Nephron (organoid): ENCODE measurements around the gene PDE4D.

ENCODE experiments used
- H3K27ac Mint-ChIP-seq, 3 experiments: 2 replicates each; pipeline ENCODE4 v1.8.0; 2020; ENCODE audit warnings: mixed read lengths in 3 of 3, mild to moderate bottlenecking in 2 of 3, moderate library complexity in 1 of 3
- H3K27me3 Mint-ChIP-seq: 2 replicates; pipeline ENCODE4 v1.8.0; 2021; ENCODE audit warnings: low read depth, mild to moderate bottlenecking, moderate library complexity, mixed read lengths
- H3K36me3 Mint-ChIP-seq: 2 replicates; pipeline ENCODE4 v1.8.0; 2020; ENCODE audit warnings: low read depth, mixed read lengths
- H3K4me1 Mint-ChIP-seq: 2 replicates; pipeline ENCODE4 v1.8.0; 2020; ENCODE audit warnings: mixed read lengths
- H3K4me3 Mint-ChIP-seq, 3 experiments: 2 replicates each; pipeline ENCODE4 v1.8.0; 2020; ENCODE audit warnings: mild to moderate bottlenecking in 3 of 3, mixed read lengths in 3 of 3, moderate library complexity in 2 of 3
- H3K9me3 Mint-ChIP-seq: 2 replicates; pipeline ENCODE4 v1.8.0; 2020; ENCODE audit warnings: mixed read lengths
- TF ChIP-seq, protein P1 (sequence below), 3 experiments: fragments of 200-600 bp; sonication (generic); IDR thresholded peaks; one replicate each; pipeline ENCODE4 v1.5.0; 2021; ENCODE audit warnings: antibody characterized with exemption in 3 of 3; ENCODE audit not compliant: unreplicated experiment in 3 of 3

PDE4D gene

GRCh38 chr5:58993461-58993860 lies 900.1 kb downstream of the PDE4D start:
- Mint-ChIP-seq H3K27me3 (no peaks in the 10 kb centered on the region), H3K4me3 (no peak overlapping the region), H3K27ac (no peak overlapping the region), H3K36me3 (peaks cover 12% of the 10 kb centered on the region), H3K9me3 (no peaks in the 10 kb centered on the region), H3K4me1 (no peaks in the 10 kb centered on the region)
- TF ChIP-seq, protein P1, sequence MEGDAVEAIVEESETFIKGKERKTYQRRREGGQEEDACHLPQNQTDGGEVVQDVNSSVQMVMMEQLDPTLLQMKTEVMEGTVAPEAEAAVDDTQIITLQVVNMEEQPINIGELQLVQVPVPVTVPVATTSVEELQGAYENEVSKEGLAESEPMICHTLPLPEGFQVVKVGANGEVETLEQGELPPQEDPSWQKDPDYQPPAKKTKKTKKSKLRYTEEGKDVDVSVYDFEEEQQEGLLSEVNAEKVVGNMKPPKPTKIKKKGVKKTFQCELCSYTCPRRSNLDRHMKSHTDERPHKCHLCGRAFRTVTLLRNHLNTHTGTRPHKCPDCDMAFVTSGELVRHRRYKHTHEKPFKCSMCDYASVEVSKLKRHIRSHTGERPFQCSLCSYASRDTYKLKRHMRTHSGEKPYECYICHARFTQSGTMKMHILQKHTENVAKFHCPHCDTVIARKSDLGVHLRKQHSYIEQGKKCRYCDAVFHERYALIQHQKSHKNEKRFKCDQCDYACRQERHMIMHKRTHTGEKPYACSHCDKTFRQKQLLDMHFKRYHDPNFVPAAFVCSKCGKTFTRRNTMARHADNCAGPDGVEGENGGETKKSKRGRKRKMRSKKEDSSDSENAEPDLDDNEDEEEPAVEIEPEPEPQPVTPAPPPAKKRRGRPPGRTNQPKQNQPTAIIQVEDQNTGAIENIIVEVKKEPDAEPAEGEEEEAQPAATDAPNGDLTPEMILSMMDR (IDR thresholded peaks at IDR 0.05; ENCODE audit: unreplicated experiment in 3 of 3), result no peak

DNA sequence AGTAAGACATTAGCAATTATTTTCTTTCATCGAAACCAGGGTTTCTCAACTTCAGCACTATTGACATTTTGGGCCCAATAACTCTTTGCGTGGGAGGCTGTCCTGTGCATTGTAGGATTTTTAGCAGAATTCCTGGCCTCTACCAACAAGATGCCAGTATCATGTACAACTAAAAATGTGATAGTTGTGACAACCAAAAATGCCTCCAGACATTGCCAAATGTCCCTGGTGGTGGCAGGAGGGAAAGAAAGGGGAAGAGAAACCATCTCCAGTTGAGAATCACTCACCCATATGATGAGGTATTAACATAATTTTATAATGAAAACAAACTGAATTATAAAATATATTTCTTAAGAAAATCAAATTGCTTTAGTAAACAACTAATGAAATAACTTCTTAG lies 904.6 kb downstream of the PDE4D start:
- H3K36me3 Mint-ChIP-seq, result peaks cover 22% of the 10 kb centered on the region
- H3K27ac Mint-ChIP-seq, result no peak overlapping the region
- H3K4me1 Mint-ChIP-seq, result peaks cover 6% of the 10 kb centered on the region
- H3K4me3 Mint-ChIP-seq, result no peak overlapping the region
- H3K27me3 Mint-ChIP-seq, result no peaks in the 10 kb centered on the region
- TF ChIP-seq, protein P1 (IDR thresholded peaks at IDR 0.05; ENCODE audit: unreplicated experiment in 3 of 3), result no peak
- no peaks in the 10 kb centered on the region for H3K9me3 Mint-ChIP-seq

DNA sequence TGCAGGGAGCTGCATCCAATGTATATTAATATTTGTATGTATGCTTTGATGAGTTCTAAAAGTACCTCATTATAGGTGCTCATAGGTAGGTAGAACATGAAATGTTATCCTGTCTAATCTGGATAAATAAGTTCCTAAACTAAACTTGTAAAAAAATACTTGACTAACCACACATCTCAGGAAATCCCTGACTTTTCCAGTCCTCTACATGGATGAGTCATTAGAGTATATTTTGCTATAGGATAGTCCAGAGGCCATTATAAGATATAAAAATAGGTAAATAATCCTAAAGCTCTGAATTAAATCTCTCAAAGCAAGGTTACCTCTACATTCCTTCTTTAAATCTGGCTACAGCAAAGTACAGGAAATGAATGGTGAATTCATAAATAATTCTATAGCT lies 906.3 kb downstream of the PDE4D start:
- H3K36me3 Mint-ChIP-seq, result peaks cover 35% of the 10 kb centered on the region
- no peak overlapping the region for H3K4me3 Mint-ChIP-seq
- peaks cover 6% of the 10 kb centered on the region for H3K4me1 Mint-ChIP-seq
- no peak overlapping the region for H3K27ac Mint-ChIP-seq
- TF ChIP-seq, protein P1 (IDR thresholded peaks at IDR 0.05; ENCODE audit: unreplicated experiment in 3 of 3), result no peak
- no peaks in the 10 kb centered on the region for H3K9me3 Mint-ChIP-seq
- no peaks in the 10 kb centered on the region for H3K27me3 Mint-ChIP-seq

DNA sequence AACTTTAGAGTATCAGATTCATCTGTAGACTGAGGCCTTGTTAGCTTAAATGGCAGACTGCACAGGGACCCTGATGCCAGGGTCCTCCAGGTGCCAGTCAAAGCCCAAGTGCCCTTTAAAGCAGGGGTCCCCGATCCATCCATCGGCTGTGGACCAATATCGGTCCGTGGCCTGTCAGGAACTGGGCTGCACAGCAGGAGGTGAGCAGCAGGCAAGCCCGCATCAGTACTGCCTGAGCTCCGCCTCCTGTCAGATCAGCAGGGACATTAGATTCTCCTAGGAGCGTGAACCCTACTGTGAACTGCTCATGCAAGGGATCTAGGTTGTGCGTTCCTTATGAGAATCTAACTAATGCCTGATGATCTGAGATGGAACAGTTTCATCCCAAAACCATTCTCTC lies 907.2 kb downstream of the PDE4D start:
- no peaks in the 10 kb centered on the region for H3K27me3 Mint-ChIP-seq
- peaks cover 36% of the 10 kb centered on the region for H3K36me3 Mint-ChIP-seq
- H3K4me3 Mint-ChIP-seq, result no peak overlapping the region
- H3K9me3 Mint-ChIP-seq, result no peaks in the 10 kb centered on the region
- peaks cover 6% of the 10 kb centered on the region for H3K4me1 Mint-ChIP-seq
- TF ChIP-seq, protein P1 (IDR thresholded peaks at IDR 0.05; ENCODE audit: unreplicated experiment in 3 of 3), result no peak
- H3K27ac Mint-ChIP-seq, result no peak overlapping the region

DNA sequence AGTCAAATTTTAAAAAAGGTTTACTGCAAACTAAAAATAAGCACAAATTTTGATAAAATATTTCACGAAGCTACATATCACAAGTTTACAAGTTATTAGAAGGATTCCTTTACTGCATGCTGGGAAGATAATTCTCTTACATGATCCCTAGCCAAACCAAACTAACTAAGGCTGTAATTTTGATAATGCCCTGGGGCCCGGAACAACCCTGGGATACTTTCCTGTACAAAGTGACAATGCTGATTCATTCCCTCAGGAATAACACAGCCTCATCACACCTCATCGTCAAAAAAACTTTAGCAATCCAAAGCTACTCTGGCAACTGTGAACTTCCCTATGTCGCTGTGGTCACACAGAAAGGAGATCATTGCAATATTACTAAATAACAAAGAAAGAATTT lies 907.8 kb downstream of the PDE4D start:
- TF ChIP-seq, protein P1 (IDR thresholded peaks at IDR 0.05; ENCODE audit: unreplicated experiment in 3 of 3), result no peak
- Mint-ChIP-seq H3K27me3 (no peaks in the 10 kb centered on the region), H3K27ac (no peak overlapping the region)

GRCh38 chr5:58985311-58985710 lies 908.2 kb downstream of the PDE4D start:
- Mint-ChIP-seq H3K27me3 (no peaks in the 10 kb centered on the region), H3K4me3 (no peak overlapping the region), H3K27ac (no peak overlapping the region), H3K9me3 (no peaks in the 10 kb centered on the region), H3K36me3 (peaks cover 44% of the 10 kb centered on the region), H3K4me1 (peaks cover 6% of the 10 kb centered on the region)
- TF ChIP-seq, protein P1 (IDR thresholded peaks at IDR 0.05; ENCODE audit: unreplicated experiment in 3 of 3), result no peak

More for the DNA sequence above, 907.8 kb downstream of the PDE4D start:
- Mint-ChIP-seq H3K4me1 (peaks cover 6% of the 10 kb centered on the region), H3K4me3 (no peak overlapping the region), H3K9me3 (no peaks in the 10 kb centered on the region), H3K36me3 (peaks cover 40% of the 10 kb centered on the region)
